Mucosa of stomach (tissue), 1 donor: ENCODE data around the gene CAMKK1.

ENCODE experiments used
- H3K27me3 ChIP-seq: one replicate; pipeline ENCODE4 v1.7.0; 2013; ENCODE audit warnings: mild to moderate bottlenecking, low read length; ENCODE audit not compliant: control insufficient read depth, insufficient read depth
- H3K36me3 ChIP-seq: one replicate; pipeline ENCODE4 v1.7.0; 2013; ENCODE audit warnings: low read length; ENCODE audit not compliant: control insufficient read depth, insufficient read depth
- H3K4me1 ChIP-seq: one replicate; pipeline ENCODE4 v1.7.0; 2013; ENCODE audit warnings: mild to moderate bottlenecking, low read length; ENCODE audit not compliant: control insufficient read depth, insufficient read depth
- H3K4me3 ChIP-seq: one replicate; pipeline ENCODE4 v1.7.0; 2013; ENCODE audit warnings: low read length
- H3K9ac ChIP-seq: one replicate; pipeline ENCODE4 v1.7.0; 2013; ENCODE audit warnings: mild to moderate bottlenecking, low read length, moderate library complexity
- H3K9me3 ChIP-seq: one replicate; pipeline ENCODE4 v1.7.0; 2013; ENCODE audit warnings: mild to moderate bottlenecking, low read length, moderate library complexity; ENCODE audit not compliant: control insufficient read depth
- donor health status: Pancreatic carcinoma.

CAMKK1 gene

DNA sequence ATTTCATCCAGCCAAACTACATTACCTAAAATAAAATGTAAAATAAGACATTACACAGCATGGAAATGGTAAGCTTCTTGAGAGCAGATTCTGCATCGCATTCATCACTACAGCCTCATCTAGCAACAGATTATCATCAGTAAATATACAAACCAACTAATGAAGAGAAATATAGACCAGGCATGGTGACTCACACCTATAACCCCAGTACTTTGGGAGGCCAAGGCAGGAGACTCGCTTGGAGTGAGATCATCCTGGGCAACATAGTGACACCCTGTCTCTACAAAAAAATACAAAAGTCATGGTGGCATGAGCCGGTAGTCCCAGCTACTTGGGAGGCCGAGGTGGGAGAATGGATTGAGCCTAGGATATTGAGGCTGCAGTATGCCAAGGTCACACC lies 66.7 kb downstream of the CAMKK1 start:
- H3K4me3 ChIP-seq = no peak overlapping the region
- no peak overlapping the region for H3K9ac ChIP-seq
- H3K27me3 ChIP-seq = no peaks in the 10 kb centered on the region
- no peaks in the 10 kb centered on the region for H3K9me3 ChIP-seq
- no peaks in the 10 kb centered on the region for H3K4me1 ChIP-seq
- peaks cover 7% of the 10 kb centered on the region for H3K36me3 ChIP-seq

DNA sequence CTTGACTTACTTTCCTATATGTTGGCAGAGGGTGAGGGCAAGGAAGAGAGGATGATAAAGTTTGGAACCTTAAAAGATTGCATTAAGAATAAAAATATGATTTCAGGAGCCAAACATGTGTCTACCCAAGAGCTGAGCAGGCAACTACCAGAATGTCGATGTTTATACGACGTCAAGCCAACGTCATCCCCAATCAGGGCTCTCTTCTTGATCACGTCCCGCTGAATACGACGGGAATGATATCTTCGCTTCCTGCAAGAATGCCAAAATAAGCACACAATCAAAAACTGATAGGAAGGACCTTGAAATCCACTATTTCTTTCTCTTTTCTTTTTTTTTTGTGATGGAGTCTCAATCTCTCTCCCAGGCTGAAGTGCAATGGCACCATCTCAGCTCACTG lies 71.8 kb downstream of the CAMKK1 start:
- H3K9me3 ChIP-seq = no peaks in the 10 kb centered on the region
- H3K27me3 ChIP-seq = no peaks in the 10 kb centered on the region
- no peaks in the 10 kb centered on the region for H3K4me1 ChIP-seq
- H3K9ac ChIP-seq = no peak overlapping the region
- H3K36me3 ChIP-seq = peaks cover 7% of the 10 kb centered on the region
- H3K4me3 ChIP-seq = no peak overlapping the region

DNA sequence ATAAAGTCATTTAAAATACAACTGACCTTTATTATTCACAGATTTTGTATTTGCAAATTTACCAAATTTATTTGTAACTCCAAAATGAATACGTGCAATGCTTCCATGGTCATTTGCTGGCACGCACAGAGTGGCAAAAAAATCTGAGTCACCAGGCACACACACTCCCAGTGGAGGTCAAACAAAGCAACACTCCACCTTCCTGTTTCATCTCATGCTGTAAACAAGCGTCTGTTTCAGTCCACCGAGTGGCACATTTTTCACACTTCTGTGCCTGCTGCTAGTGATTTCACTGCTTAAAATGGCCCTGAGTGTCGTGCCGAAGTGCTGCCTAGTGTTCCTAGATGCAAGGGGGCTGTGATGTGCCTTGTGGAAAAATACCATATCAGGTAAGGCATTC lies 74.1 kb downstream of the CAMKK1 start:
- H3K36me3 ChIP-seq = peaks cover 8% of the 10 kb centered on the region

DNA sequence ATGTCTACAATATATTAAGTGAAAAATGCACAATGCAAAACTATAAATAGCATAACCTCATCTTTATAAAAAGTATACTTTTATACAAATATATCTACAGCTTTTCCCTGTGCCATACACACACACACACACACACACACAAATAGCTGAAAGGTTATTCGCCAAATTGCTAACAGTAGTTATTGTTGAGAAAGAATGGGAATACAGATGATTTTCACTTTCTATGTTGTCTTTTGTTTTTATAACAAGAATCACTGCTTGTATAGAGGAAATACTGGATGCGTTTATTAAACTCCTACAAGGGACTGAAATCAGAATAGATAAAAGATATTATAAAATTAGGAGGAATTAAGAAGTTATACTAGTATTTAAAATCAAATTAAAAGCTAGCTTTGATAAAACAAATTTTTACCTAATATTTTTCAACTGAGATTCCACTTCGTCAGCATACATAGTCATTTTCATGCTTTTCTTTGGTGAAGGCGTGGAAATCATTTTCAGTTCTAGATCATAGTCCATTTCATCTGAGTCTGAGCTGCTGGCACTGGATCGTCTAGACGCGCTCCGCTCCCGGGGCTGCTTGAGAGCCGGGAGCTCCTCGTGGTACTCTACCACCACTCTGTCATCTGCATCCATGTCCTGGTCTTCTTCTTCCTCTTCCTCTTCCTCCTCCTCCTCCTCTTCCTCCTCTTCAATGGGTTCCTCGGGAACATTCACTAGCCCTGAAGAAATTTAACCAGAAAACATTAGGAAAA lies 74.8 kb downstream of the CAMKK1 start:
- Histone ChIP-seq H3K4me1 (no peaks in the 10 kb centered on the region), H3K9ac (no peak overlapping the region), H3K27me3 (no peaks in the 10 kb centered on the region), H3K4me3 (no peak overlapping the region), H3K36me3 (peaks cover 9% of the 10 kb centered on the region), H3K9me3 (no peaks in the 10 kb centered on the region)

More for the DNA sequence above, 74.1 kb downstream of the CAMKK1 start:
- Histone ChIP-seq H3K9me3 (no peaks in the 10 kb centered on the region), H3K4me3 (no peak overlapping the region), H3K9ac (no peak overlapping the region), H3K27me3 (no peaks in the 10 kb centered on the region), H3K4me1 (no peaks in the 10 kb centered on the region)

DNA sequence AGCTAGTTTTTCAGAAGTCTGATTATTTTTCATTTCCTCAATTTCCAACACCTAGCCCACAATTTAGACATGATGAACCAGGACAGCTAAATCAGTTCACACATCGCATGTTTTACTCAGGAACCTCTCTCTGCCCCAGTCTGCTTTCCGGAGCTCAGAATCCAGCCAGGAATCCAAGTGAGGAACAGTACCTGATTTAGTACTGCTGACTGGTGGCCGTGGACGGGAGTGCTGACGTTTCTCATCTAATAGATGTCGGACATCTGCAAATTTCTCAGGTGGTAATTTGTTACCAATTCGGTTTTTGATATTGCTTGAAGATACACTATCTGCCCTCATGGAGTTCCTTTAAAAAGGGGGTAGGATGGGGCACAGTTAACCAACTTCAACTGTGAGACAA lies 76.9 kb downstream of the CAMKK1 start:
- H3K9ac ChIP-seq = no peak overlapping the region
- H3K4me3 ChIP-seq = no peak overlapping the region
- no peaks in the 10 kb centered on the region for H3K4me1 ChIP-seq
- H3K9me3 ChIP-seq = no peaks in the 10 kb centered on the region
- no peaks in the 10 kb centered on the region for H3K27me3 ChIP-seq
- peaks cover 9% of the 10 kb centered on the region for H3K36me3 ChIP-seq

DNA sequence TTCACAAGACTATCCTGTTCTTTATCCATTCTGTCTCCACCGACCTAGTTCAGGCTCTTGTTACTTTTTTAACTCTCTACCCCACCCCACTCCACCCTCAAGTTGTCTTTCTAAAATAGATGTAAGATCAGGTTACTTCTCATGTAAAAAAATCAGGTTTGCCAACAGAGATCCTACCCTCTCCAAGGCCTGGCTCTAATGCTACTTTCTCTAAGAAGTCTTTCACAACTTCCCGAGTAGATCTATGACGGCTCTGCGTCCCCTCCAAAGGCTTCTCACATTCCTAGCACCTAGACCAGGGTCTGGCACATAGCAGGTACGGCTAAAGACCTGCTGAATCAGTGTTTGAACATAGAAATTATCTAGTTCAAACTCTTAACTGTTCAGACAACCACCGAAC lies 77.7 kb downstream of the CAMKK1 start:
- Histone ChIP-seq H3K27me3 (no peaks in the 10 kb centered on the region), H3K9ac (no peak overlapping the region), H3K4me1 (no peaks in the 10 kb centered on the region), H3K4me3 (no peak overlapping the region), H3K36me3 (peaks cover 9% of the 10 kb centered on the region), H3K9me3 (no peaks in the 10 kb centered on the region)

DNA sequence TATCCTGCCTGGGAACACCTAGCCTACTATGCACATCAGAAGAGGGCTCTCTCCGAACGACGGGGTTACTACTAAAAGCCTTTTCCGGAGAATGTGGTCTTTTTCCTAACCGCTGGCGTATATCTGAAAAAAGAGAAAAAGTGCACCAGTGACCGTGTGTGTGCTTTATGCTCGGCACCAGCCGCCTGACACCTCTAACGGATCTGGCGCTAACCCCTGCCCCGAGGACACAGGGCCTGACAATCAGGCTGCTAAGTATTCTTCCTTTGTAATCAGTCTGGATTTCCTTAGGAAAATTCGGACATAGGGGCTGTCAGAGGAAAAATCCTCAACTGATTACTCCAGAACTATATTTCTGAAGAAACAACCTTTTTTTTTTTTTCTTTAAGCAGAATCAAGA lies 78.5 kb downstream of the CAMKK1 start:
- Histone ChIP-seq H3K4me3 (no peak overlapping the region), H3K9ac (no peak overlapping the region), H3K27me3 (no peaks in the 10 kb centered on the region), H3K36me3 (peaks cover 9% of the 10 kb centered on the region), H3K9me3 (no peaks in the 10 kb centered on the region), H3K4me1 (no peaks in the 10 kb centered on the region)

DNA sequence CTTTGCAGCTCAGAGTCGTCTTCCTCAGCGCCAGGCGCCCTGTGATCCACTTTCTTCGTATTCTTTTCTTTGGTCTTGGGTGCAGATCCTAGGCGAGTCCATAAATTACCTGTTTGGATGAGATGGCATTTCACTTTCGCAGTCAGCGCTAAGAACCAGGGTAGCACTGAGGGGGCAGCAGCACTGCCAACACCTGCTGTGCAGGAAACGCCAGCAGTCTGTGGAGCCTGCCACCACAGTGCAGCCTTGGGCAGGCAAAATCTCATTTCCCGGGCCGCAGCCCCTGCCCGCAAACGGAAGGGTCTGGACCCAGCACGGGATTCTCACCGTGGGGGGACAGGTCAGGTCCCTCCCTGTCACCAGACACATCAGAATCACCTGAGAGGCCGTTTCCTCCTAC lies 79.7 kb downstream of the CAMKK1 start:
- Histone ChIP-seq H3K9me3 (no peaks in the 10 kb centered on the region), H3K27me3 (no peaks in the 10 kb centered on the region), H3K36me3 (peaks cover 9% of the 10 kb centered on the region), H3K4me1 (no peaks in the 10 kb centered on the region), H3K4me3 (no peak overlapping the region), H3K9ac (no peak overlapping the region)

DNA sequence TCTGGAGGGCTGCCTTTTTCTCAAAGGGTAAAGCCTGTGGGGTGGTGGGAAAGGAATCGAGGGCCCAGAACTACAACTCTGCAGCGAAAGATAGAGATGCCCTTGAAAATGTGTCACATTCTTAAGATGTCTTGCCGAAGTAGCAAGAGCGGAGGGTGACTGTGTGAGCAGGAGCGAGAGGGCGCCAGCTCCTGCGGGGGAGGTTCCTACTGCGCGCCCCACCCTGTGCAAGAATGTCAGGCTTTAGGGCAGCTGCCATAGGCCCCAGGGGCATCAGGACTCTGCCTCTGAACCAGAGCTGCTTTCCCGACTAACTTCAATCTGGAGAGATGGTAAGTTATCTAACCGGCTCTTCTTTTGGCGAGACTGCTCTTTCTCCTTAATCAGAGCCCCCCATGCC lies 80.1 kb downstream of the CAMKK1 start:
- Histone ChIP-seq H3K36me3 (peaks cover 9% of the 10 kb centered on the region), H3K27me3 (no peaks in the 10 kb centered on the region), H3K4me1 (no peaks in the 10 kb centered on the region), H3K9me3 (no peaks in the 10 kb centered on the region), H3K9ac (no peak overlapping the region), H3K4me3 (no peak overlapping the region)

DNA sequence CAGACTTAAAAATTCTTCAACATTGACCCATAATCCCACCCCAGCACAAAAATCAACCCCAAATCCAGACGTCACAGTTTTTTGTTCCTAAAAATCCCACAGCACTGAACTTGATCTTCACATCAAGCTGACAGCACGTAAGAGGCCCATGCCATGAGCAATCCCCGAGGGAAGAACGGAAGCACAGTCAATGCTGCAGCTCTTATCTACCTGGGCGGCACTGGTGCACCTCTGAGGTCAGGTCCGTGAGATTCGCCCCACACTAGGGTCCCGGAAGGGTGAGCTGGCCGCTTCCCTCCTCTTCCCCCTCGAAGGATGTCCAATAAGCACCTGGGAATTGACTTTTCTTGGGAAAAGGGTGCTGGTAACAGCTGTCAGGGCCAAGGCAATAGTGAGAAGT lies 80.6 kb downstream of the CAMKK1 start:
- H3K36me3 ChIP-seq = peaks cover 9% of the 10 kb centered on the region
- H3K4me1 ChIP-seq = no peaks in the 10 kb centered on the region
- no peak overlapping the region for H3K4me3 ChIP-seq
- no peaks in the 10 kb centered on the region for H3K27me3 ChIP-seq
- no peak overlapping the region for H3K9ac ChIP-seq
- no peaks in the 10 kb centered on the region for H3K9me3 ChIP-seq
